Natural killer cell (primary cell): ENCODE data around the gene ATXN2. TPM values are rescaled to one million over a fixed set of nuclear protein-coding genes. Genes with fewer than 3 reads are reported as not detected.

Experiments
- ATAC-seq, 3 donors: fragments of 150-1000 bp in 2 of 3; fragments of 200-7000 bp in 1 of 3; cut with Tn5 transposase; 1 replicate in 1 of 3; 2 replicates in 2 of 3; pipeline ENCODE4 v1.10.0; 2021; ENCODE audit warnings: mild to moderate bottlenecking in 2 of 3, moderate library complexity in 2 of 3
- DNase-seq, 2 donors: peaks; one replicate each; pipeline versions ENCODE4 v3.0.0 to v3.0.0-alpha.2; 2013 to 2021; ENCODE audit warnings: mixed read lengths in 1 of 2
- H3K27ac ChIP-seq: one replicate; pipeline ENCODE4 v1.5.1; 2013; ENCODE audit warnings: mild to moderate bottlenecking, low read length
- H3K27me3 ChIP-seq: one replicate; pipeline ENCODE4 v1.6.1; 2013; ENCODE audit warnings: low read length; ENCODE audit not compliant: control insufficient read depth, insufficient read depth
- H3K36me3 ChIP-seq: one replicate; pipeline ENCODE4 v1.6.1; 2013; ENCODE audit warnings: low read length; ENCODE audit not compliant: control insufficient read depth, insufficient read depth
- H3K4me1 ChIP-seq: one replicate; pipeline ENCODE4 v1.6.1; 2013; ENCODE audit warnings: low read length; ENCODE audit not compliant: control insufficient read depth, insufficient read depth
- H3K4me3 ChIP-seq: one replicate; pipeline ENCODE4 v1.5.1; 2013; ENCODE audit warnings: low read length
- H3K9me3 ChIP-seq: one replicate; pipeline ENCODE4 v1.6.1; 2013; ENCODE audit warnings: low read length; ENCODE audit not compliant: control insufficient read depth, insufficient read depth
- H3K27ac Mint-ChIP-seq, 2 donors: one replicate each; pipeline ENCODE4 v1.8.0; 2022; ENCODE audit warnings: mild to moderate bottlenecking in 2 of 2, mixed read lengths in 2 of 2, moderate library complexity in 1 of 2
- H3K27me3 Mint-ChIP-seq, 2 donors: one replicate each; pipeline ENCODE4 v1.8.0; 2022; ENCODE audit warnings: low read depth in 2 of 2, mixed read lengths in 2 of 2
- H3K36me3 Mint-ChIP-seq: one replicate; pipeline ENCODE4 v1.8.0; 2022; ENCODE audit warnings: mixed read lengths
- H3K4me1 Mint-ChIP-seq, 2 donors: one replicate each; pipeline ENCODE4 v1.8.0; 2022; ENCODE audit warnings: mixed read lengths in 2 of 2
- H3K4me3 Mint-ChIP-seq: one replicate; pipeline ENCODE4 v1.8.0; 2022; ENCODE audit warnings: mild to moderate bottlenecking, moderate library complexity, mixed read lengths
- H3K9me3 Mint-ChIP-seq, 2 donors: one replicate each; pipeline ENCODE4 v1.8.0; 2022; ENCODE audit warnings: mixed read lengths in 2 of 2
- WGBS: methylation state at CpG from one replicate; pipeline ENCODE4 v1.1.7; 2013; ENCODE audit warnings: missing lambda C conversion rate; ENCODE audit not compliant: insufficient coverage; 5-methylcytosine and 5-hydroxymethylcytosine counted together
- intact Hi-C: fragments of 100-400 bp; cut with micrococcal nuclease; formaldehyde crosslinking; loops from one replicate; pipeline ENCODE4 v1.14.2; 2022
- total RNA-seq, 4 donors: library from RNA; stranded (reverse); fragments of 120-200 nt in 1 of 4; gene quantifications; one replicate each; pipeline versions ENCODE4 v1.2.3 to v1.2.4, GENCODE V29; 2013 to 2022
- TF ChIP-seq, protein P1 (sequence below): fragments of 200-600 bp; IDR thresholded peaks from one replicate; pipeline ENCODE4 v1.8.0; 2022; ENCODE audit warnings: antibody characterized with exemption

The ATXN2 gene
- total RNA-seq, 3 donors from 2014 or later (not counting 1 experiment from before 2014, with no cell fraction given): 44.9 to 56.5 (median 51.5) TPM

GRCh38 chr12:111546171-111546570 lies 52.9 kb downstream of the ATXN2 start:
- Histone ChIP-seq H3K4me3 (no peak overlapping the region), H3K9me3 (no peaks in the 10 kb centered on the region), H3K4me1 (no peaks in the 10 kb centered on the region), H3K27me3 (no peaks in the 10 kb centered on the region), H3K27ac (no peak overlapping the region), H3K36me3 (peaks cover 24% of the 10 kb centered on the region)
- H3K36me3 Mint-ChIP-seq: peaks cover 10% of the 10 kb centered on the region
- intact Hi-C loops: no loop called here
- 95% methylated on average over 2 of the region's 2 CpGs for WGBS
- TF ChIP-seq, protein P1, sequence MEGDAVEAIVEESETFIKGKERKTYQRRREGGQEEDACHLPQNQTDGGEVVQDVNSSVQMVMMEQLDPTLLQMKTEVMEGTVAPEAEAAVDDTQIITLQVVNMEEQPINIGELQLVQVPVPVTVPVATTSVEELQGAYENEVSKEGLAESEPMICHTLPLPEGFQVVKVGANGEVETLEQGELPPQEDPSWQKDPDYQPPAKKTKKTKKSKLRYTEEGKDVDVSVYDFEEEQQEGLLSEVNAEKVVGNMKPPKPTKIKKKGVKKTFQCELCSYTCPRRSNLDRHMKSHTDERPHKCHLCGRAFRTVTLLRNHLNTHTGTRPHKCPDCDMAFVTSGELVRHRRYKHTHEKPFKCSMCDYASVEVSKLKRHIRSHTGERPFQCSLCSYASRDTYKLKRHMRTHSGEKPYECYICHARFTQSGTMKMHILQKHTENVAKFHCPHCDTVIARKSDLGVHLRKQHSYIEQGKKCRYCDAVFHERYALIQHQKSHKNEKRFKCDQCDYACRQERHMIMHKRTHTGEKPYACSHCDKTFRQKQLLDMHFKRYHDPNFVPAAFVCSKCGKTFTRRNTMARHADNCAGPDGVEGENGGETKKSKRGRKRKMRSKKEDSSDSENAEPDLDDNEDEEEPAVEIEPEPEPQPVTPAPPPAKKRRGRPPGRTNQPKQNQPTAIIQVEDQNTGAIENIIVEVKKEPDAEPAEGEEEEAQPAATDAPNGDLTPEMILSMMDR: no peak
- no peak overlapping the region for H3K4me3 Mint-ChIP-seq
- H3K27ac Mint-ChIP-seq: no peak overlapping the region
- H3K9me3 Mint-ChIP-seq: no peaks in the 10 kb centered on the region
- H3K27me3 Mint-ChIP-seq: no peaks in the 10 kb centered on the region
- DNase-seq (no peak), ATAC-seq (no peak)
- H3K4me1 Mint-ChIP-seq: no peaks in the 10 kb centered on the region

- intact Hi-C loops: no loop called here
- Mint-ChIP-seq H3K36me3 (peaks cover 10% of the 10 kb centered on the region), H3K4me3 (no peak overlapping the region), H3K27ac (peak overlapping the region in 1 of 2 donors; percentile 11), H3K4me1 (no peaks in the 10 kb centered on the region), H3K27me3 (no peaks in the 10 kb centered on the region), H3K9me3 (no peaks in the 10 kb centered on the region)
- ATAC-seq (no peak), DNase-seq (no peak)
- H3K27ac ChIP-seq: no peak overlapping the region
- peaks cover 13% of the 10 kb centered on the region for H3K36me3 ChIP-seq
- 100% methylated on average over 1 of the region's 1 CpG for WGBS
- TF ChIP-seq, protein P1: no peak
- no peaks in the 10 kb centered on the region for H3K9me3 ChIP-seq
- no peak overlapping the region for H3K4me3 ChIP-seq
- no peaks in the 10 kb centered on the region for H3K4me1 ChIP-seq
- no peaks in the 10 kb centered on the region for H3K27me3 ChIP-seq
These were observed 55.1 kb downstream of the ATXN2 start for GRCh38 chr12:111544032-111544431.

DNA sequence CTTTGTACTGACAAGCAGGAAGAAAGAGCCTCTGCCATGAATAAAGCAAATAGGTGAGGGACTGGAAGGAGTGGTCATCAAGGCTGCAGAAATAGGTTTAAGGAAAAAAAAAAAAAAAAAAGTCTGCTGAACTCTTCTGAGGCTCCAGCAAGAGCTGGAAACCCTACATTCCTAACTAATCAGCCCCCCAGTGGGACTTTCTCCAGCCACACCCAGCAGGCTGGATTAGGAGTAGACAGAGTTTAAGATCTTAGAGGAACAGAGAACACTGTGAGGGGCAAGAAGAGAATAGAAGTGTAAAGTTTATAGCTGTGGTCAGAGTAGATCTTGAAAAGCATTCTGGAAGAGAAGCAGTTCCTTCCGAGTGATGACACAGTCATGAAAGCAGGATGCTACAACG lies 66.4 kb downstream of the ATXN2 start:
- Histone ChIP-seq H3K27me3 (no peaks in the 10 kb centered on the region), H3K4me3 (no peak overlapping the region), H3K4me1 (no peaks in the 10 kb centered on the region), H3K27ac (no peak overlapping the region), H3K36me3 (peaks cover 11% of the 10 kb centered on the region), H3K9me3 (no peaks in the 10 kb centered on the region)
- H3K36me3 Mint-ChIP-seq: no peaks in the 10 kb centered on the region
- no peak for DNase-seq
- ATAC-seq: no peak
- H3K9me3 Mint-ChIP-seq: no peaks in the 10 kb centered on the region
- no peak overlapping the region for H3K27ac Mint-ChIP-seq
- TF ChIP-seq, protein P1: no peak
- H3K27me3 Mint-ChIP-seq: no peaks in the 10 kb centered on the region
- intact Hi-C loops: no loop called here
- H3K4me3 Mint-ChIP-seq: no peak overlapping the region
- H3K4me1 Mint-ChIP-seq: peaks cover 6% of the 10 kb centered on the region in 2 donors
- 100% methylated on average over 2 of the region's 2 CpGs for WGBS
